ENCODE results near the gene DUOX1.

DNA sequence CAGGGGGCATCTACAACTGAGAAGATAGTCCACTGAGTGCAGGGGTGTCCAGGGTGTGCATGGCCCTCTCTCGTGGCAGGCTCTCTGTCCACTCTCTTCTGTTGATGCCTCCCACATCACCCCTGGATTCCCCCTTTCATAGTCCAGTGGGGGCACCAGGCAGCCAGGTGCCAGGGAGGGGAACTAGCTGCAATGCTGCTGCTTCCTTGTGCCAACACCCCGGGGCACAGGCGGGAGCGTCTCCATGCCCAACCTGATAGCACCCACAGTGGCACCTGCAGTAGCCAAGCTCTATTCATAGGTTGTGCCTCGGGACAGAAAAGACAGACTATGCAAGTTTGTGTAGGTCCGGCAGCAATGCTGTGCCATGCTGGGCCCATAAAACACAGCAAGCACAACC, 27.6 kb upstream of the DUOX1 start:
- TF ChIP-seq, protein P1, sequence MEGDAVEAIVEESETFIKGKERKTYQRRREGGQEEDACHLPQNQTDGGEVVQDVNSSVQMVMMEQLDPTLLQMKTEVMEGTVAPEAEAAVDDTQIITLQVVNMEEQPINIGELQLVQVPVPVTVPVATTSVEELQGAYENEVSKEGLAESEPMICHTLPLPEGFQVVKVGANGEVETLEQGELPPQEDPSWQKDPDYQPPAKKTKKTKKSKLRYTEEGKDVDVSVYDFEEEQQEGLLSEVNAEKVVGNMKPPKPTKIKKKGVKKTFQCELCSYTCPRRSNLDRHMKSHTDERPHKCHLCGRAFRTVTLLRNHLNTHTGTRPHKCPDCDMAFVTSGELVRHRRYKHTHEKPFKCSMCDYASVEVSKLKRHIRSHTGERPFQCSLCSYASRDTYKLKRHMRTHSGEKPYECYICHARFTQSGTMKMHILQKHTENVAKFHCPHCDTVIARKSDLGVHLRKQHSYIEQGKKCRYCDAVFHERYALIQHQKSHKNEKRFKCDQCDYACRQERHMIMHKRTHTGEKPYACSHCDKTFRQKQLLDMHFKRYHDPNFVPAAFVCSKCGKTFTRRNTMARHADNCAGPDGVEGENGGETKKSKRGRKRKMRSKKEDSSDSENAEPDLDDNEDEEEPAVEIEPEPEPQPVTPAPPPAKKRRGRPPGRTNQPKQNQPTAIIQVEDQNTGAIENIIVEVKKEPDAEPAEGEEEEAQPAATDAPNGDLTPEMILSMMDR (IDR thresholded peaks at IDR 0.05), result no peak
- no peak for TF ChIP-seq POLR2A (IDR thresholded peaks at IDR 0.05)
